Gastrocnemius medialis (tissue), 4 donors: Measurements from ENCODE around the gene ACVR1.

ENCODE experiments used
- CTCF ChIP-seq, 5 experiments: fragments of 450-650 bp in 3 of 5; fragments of 200-600 bp in 2 of 5; sonication (generic) in 2 of 5; IDR thresholded peaks in 4 of 5; conservative IDR thresholded peaks in 1 of 5; 1 replicate in 4 of 5; 2 replicates in 1 of 5; pipeline ENCODE4 v1.5.1; 2016 to 2019; ENCODE audit warnings: antibody characterized with exemption in 5 of 5, mild to moderate bottlenecking in 3 of 5, moderate library complexity in 3 of 5
- POLR2A ChIP-seq, 2 donors: fragments of 450-650 bp; IDR thresholded peaks; one replicate each; pipeline ENCODE4 v1.6.1; 2017; ENCODE audit warnings: antibody characterized with exemption in 2 of 2, mild to moderate bottlenecking in 2 of 2, moderate library complexity in 2 of 2

GRCh38 chr2:157789256-157789655 is 86.9 kb downstream of the ACVR1 start:
- TF ChIP-seq CTCF (IDR thresholded peaks at IDR 0.05 in 4 of 5, conservative IDR thresholded peaks at IDR 0.05 in 1 of 5), result no peak
- no peak for TF ChIP-seq POLR2A (IDR thresholded peaks at IDR 0.05)
